AML-193 (cell line): ENCODE data around the gene GFOD1.

Experiments
- DNase-seq, 2 experiments: peaks; one replicate each; lab custom pipeline; 2025; lab: John Stamatoyannopoulos, UW

Gene GFOD1

DNA sequence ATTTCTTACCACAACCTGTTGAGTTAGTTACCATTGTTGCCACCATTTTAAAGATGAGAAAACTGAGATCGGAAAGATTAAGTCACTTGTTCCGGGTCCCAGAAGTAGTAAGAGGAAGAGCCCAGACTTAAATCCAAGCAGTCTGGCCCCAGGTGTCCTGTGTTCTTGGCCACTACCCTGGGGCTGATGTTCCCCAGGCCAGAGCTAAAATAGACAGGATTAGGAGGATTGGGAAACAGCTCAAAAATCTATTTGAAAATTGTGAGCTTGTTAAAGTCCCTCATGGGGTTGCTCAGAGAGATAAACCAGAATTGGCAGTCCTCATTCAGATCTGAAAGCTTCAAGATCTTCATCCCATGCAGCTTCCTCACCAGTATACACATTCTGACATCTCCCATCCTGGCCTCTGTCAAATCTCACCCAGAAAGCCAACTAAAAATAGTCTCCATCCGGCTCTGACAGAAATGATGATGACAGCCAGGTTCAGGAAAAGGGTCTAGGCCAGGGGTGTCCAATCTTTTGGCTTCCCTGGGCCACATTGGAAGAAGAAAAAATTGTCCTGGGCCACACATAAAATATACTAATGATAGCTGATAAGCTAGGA is 62.0 kb downstream of the GFOD1 start:
- DNase-seq, result no peak

GRCh38 chr6:13423252-13423651 is 64.1 kb downstream of the GFOD1 start:
- DNase-seq, result no peak

- DNase-seq, result no peak
Observed at GRCh38 chr6:13422681-13423221, 64.6 kb downstream of the GFOD1 start.

DNA sequence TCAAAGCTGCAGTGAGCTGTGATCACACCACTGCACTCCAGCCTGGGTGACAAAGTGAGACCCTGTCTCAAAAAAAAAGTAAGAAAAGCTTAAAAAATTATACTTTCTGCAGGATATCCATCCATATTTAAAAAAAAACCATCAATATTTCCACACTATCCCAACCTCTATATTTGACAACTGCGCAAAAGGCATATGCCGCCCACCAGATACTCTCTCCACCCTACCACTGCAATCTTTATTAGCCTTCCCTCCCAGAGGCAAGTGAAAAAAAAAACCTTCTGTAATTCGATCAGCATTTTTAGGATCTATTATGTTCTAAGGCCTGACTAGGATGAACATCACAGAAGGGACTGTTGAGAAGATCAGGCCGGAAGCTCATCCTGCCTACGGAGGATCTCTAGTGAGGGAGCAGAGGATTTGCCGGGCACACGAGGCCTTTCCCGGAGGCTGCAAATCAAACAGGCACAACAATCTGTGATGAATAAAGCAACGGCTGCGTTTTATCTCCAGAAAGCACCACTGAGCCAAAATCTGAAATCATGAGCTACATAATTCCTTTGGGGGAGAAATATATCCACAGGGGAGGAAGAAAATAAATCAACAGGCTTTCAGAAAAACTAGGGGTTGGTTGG is 65.9 kb downstream of the GFOD1 start:
- no peak for DNase-seq

DNA sequence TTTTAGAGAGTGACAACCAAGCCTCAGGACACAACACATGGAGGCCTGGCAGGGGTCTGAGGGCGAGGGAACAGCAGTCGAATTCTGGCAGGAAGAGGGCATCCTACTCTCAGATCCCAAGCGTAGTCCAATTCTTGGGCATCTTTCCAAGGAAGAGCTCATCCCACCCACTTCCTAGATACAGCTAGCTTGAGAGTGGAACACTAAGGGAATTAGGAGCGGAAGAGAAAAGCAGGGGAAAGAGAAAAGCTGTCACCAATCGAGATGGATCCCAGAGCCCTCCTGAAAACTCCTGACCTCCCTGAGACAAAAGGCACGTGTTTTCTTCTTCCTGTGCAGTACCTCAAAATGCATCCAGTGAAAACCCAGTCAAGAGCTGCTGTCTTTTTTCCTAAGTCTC is 67.1 kb downstream of the GFOD1 start:
- DNase-seq, result no peak

GRCh38 chr6:13419422-13420195 is 67.8 kb downstream of the GFOD1 start:
- no peak for DNase-seq

GRCh38 chr6:13418844-13419243 is 68.6 kb downstream of the GFOD1 start:
- no peak for DNase-seq

DNA sequence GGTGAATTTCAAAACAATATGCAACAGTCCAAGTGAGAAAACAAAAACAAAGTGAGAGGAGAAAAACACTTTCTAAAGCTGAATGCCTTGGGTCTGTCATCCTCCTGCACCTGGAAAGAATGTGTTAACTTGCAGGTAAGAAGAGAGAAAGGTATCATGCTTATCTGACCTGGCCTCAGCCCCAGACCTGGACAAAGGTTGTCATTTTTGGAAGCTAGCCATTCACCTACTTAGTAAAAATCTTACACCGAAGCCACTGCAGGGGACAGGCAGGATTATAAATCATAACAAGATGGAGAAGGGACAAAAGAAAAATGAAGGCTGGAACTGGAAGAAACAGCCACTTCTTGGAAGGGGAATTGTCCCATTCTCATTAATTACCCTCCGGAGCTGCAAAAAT is 69.4 kb downstream of the GFOD1 start:
- DNase-seq, result no peak

DNA sequence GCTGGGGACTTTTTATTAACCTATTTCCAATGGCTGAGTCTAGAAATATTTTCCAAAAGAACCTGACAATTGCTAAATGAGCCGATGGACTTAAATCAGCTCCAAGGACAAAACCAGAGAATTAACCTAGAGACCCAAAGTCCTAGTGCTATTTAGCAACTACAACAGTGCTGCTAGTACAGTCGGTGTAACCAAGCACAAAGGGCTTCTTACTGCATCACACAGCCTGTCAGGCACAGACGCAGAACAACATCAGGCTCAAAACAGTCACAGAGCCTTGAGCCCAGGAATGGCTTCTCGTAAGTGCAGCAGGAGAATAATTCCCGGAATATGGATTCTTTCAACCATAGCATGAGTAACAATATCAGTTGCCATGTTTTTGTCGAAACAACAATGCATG is 70.0 kb downstream of the GFOD1 start:
- no peak for DNase-seq

DNA sequence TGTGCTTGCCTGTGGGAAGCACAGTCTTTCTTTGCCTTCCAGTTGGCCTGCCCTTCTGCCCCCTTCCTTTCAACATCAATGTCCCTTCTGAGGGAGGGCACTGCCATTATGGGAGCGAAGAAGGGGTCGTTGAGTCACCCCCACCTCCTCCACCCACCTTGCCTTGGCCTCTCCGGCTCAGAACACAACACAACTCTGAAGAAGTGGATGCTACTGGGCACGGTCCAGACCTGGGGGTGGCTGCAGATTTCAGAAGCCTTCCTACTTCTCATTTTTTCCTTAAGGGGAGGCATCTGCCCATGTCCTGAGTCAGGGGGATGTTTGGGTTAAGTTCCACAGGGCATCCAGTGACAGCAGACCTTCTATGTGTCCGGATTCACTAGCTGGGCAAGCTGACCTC is 72.1 kb downstream of the GFOD1 start:
- no peak for DNase-seq

GRCh38 chr6:13413900-13414555 is 73.4 kb downstream of the GFOD1 start:
- no peak for DNase-seq

GRCh38 chr6:13413466-13413862 is 73.9 kb downstream of the GFOD1 start:
- no peak for DNase-seq

DNA sequence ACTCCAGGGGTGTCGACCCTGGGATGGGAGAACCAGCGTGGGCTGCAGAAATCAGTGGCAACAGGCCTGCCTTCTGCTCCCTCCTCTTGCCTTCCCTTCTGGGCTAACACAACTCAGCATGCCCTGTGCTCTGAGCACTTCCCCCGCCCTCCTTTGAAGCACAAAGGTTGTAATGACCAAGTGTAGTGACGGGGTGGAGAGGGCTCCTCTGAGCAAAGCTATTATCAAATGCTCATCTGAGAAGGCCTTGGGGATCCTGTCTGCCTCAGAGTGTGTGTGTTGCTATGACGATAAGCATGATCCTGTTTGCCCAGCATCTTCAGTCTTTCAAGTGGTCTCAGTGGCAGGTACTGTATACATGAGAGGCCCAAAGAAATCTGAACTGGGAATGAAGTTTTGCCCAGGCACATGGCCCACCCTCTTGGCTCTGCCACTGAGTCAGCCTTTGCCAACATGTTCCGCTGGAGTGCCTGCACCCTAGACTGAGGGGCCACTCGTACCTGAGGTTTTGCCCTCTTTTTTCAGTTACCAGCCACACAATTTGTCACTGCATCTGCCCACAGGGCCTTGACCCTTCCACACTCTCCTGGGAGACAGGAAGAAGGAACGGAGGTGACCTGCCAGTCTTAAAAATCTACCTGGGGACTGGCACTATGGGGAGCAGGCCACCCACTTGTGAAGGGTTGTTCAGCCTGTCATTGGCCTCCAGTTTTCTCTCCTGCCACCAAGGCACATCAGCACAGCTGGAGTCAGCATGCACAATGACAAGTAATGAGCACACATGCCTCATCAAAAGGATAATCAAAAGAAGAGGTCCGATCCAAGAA is 74.5 kb downstream of the GFOD1 start:
- no peak for DNase-seq

GRCh38 chr6:13412211-13412610 is 75.2 kb downstream of the GFOD1 start:
- DNase-seq, result no peak

- DNase-seq, result no peak
Observed at GRCh38 chr6:13411484-13411883, 75.9 kb downstream of the GFOD1 start.

DNA sequence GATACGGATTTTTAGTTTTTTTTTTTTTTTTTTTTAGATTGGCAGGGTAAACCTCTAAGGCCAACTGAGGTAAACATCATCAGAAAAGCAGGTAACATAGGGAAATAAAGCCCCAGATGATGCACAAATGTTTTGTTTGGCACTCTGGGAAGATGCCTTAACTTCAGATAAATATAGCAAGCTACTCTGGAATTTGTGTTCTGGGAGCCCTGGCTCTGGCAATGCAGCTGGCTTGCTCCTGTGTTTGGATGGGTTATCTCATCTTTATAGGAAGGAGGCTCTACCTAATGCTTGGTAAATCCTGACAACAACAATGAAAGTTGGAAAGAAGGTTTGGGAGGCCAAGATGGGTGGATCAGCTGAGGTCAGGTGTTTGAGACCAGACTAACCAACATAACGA is 77.4 kb downstream of the GFOD1 start:
- DNase-seq, result no peak

GRCh38 chr6:13407709-13408695 is 79.4 kb downstream of the GFOD1 start:
- DNase-seq, result peak; percentile 100

DNA sequence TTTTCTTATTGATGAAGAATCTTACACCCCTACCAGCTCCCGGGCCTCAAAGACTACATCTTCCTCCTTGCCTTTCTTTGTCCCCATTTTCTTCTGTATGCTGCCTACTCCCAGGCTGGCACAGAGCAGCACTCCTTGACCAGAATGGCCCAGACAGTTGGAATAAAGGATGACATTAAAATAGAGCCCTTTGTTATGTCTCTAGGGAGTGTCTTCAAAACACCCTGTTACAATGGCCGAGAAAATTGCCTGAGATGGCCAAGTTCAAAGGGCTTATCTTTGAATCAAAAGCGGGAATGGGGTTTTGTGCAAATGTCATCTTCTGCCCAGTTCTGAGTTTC is 80.1 kb downstream of the GFOD1 start:
- DNase-seq, result no peak

DNA sequence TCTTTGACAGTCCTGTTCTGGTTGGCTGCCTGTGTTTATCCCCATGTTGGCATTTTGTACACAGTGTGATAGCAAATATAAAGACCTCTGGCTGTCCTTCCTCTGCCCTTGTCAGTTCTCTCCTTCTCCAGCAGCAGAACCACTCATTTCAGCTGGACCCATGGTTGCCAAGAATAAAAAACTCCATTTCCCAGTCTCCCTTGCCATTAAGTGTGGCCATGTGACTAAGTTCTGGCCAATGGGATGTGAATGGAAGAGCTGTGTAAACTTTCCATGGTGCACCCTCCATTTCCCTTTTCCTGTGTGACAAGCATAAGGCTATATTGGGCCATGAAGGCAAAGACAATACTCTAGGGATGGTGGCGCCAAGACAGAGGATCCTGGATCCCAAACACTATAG is 80.6 kb downstream of the GFOD1 start:
- DNase-seq, result peak in 1 of 2 experiments; percentile 12

GRCh38 chr6:13405961-13406477 is 81.4 kb downstream of the GFOD1 start:
- DNase-seq, result no peak
